Stimulated activated CD4-positive, alpha-beta T cell treated with anti-CD3 and anti-CD28 coated beads, Interleukin-2, amount 100 ng/mL, for 4 hours (primary cell): ENCODE measurements around the gene GABRD.

Experiments
- DNase-seq: peaks from one replicate; pipeline ENCODE4 v3.0.0-alpha.2; 2020; ENCODE audit warnings: low read depth

The GABRD gene

DNA sequence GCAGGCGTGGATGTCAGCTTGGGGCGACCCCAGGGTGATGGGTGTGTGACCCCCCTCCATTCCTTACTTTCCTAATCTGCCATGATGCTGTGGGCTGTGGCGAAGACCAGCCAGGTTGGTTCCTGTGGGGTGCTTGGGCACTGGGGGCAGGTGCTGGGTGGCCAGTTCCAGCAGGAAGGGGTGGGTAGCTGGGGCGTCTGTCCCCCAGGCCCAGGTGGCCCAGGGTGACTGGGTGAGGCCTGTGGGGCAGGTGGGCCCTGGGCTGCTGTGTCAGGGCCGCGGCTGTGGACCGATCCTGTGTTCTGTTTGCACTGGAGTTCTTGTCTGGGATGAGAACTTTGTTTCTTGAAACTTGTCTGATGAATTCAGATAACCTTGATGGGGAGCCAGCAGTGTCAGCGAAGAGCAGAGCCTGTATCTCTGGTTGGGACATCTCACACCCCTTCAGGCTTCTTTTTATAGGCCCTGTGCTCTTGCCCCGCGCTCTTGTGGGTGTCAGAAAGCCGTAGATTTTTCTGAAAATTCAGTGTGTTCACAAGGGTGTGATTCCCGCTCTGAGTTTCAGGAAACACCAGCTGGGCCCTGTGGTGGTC, 34.7 kb downstream of the GABRD start:
- no peak for DNase-seq

DNA sequence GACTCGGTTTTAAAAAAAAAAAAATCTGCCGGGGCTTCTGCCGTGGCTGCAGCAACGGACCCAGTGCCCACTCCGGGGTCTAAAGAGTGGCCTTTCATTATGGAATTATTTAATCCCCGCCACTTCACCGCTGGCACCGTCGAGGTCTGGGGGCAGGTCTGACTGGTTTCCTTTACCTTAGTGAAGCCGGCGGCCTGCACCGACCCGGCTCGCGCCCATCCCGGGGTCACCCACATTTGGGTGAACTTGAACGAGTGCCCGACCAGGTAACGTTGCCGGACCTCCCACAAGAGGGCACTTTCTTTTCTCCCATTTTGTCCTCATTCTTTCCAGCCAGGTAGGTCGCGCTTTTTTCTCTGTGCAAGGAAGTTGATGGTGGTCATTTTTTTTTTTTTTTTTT, 35.4 kb downstream of the GABRD start:
- DNase-seq: no peak

DNA sequence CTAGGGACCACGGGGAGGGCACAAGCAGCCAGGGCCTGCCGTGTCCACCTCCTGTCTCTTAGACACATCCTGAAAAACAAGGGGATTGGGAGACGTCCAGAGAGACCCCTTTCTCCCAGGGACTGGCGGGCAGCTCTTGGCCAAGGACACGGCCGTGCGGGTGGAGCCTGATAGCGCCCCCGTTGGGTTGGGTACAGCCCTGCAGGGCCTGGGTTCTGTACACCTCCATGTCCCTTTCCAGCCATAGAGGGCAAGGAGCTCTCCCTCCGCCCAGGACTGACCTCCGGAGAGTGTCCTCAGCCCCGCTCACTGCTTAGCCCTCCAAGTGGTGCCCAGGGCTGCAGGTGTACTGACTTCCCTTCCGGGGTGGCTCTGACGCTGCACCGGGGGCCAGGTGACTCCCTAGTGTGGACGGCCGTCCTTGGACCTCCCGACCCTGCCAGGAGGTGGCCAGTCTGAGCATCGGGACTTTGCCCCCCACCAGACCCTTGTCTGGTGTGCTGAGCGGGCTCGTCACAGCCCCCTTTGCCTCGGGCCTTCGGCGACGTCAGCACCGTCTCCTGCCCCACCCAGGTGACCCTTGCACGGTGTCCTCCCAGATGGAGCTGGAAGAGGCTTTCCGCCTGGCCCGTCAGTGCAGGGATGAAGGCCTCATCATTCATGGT, 36.9 kb downstream of the GABRD start:
- no peak for DNase-seq

DNA sequence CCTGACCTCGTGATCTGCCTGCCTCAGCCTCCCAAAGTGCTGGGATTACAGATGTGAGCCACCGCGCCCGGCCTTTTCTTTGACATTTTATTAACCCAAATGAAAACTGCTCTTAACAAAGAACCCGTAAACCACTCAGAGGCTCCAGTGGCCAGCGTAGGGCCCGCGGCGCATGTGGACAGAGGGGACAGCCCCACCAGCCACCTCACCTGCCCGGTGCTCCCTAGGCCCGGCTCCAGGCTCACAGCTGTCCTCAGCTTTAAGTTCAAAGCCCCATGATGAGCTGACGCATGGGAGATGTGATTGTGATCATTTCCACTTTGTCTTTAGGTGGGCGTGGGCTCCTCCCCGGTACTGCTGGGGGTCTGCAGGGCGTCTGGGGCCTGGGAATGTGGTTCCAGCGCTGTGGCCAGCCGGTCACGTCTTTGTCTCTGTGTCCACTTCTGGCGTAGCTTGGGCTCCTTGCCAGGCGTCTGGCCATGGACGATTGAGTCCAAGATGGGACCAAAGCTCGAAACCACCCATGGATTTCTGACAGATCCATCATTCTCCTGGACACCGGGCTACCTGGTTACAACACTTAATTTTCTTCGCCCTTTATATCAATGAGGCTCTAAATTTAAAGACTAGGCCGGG, 37.9 kb downstream of the GABRD start:
- DNase-seq: no peak

DNA sequence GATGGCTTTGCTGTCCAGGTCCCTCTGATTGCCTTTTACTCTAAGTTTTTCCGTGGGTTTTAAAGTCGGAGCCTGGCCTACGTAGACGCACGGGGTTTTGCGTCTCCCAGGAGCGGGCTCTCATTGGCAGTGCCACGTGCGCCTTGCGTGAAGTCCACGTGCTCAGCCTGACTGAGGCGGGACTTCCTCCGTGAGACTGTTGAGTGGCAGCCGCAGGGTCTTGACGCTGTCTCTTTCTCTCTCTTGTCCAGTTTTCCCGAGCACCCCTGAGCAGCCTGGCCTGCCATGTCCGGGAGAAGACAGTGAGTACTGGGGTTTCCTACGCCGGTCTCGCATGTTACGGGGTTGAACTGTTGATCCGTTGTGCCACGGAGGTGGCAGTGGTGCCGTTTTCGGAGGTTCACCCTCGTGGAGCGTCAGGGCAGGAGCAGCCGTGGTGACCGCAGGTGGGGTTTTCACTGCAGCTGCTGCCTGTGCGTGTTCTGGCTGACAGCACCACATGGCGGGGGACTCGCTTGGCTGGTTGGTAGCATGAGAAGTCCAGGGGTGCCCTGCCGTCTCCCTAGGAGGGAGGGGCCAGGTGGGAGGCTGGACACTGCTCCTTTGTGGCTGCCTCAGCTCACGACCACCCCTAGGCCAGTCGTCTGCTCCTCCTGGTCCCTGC, 40.3 kb downstream of the GABRD start:
- DNase-seq: no peak

DNA sequence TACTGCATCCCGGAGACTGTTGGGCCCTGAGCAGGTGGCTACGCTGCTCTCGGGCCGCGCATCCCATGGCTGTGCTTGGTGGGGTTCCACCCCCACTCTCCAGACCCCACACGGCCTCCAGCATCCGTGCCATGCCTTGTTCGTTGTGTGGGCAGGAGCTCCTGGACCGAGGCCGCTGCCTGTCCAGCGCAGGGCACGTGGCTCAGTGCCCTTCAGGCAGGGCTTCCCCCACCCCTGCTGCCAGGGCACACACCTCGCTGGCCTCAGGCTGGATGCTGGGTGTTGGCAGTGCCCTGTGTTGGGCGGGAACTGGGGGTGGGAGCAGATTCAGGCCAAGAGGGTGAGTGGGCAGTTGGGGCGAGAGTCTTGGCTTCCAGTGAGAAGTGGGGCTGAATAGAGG, 40.9 kb downstream of the GABRD start:
- DNase-seq: no peak

DNA sequence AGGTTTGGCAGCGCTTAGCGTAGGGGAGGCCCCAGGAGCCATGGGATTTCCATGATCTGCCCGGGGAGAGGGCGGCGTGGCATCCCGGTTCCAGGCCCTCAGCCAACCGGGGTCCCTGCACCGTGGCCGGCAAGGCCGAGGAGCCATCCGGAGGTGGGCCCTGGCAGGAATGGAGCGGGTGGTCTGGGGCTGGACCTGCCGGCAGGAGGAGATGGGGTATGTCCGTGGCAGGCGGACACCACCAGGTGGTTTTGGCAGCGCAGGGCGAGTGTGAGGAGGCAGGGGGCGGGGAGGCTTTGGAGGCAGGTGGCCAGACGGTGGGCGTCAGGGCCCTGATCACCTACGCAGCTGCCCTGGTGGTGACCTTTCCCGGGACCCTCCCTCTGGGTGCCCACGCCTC, 41.4 kb downstream of the GABRD start:
- DNase-seq: no peak

DNA sequence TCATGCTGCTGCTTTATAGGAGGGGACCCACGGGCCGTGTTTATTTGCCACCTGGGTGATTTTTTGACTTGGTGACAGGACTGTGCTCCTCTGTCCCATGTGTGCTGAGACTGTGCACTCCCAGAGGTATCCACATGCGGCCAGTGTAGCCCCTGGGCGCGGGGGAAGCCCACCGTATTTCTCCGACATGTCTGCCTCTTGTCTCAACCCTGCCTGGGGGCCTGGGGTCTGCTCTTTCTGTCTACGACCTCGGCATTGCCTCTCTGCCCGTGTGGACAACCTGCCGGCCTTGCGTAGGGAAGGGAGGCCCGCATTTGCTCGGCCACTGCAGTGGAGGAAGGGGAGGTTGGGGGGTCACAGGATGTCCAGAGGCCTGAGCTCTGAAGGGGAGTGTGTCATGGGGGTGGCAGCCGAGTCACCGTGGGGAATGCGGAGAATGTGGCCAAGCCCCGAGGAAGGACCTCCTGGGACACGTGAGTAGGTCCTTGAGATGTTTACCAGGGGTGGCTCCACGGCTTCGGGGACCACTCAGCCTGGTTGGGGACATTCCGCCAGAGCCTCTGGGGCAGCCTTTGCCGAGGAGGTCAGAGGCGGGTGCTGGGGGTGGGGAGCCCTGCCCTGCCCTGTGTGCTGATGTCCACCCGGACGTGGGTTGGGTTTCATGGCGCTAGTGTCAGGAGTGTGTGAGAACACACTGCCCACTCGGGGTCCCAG, 42.1 kb downstream of the GABRD start:
- no peak for DNase-seq

DNA sequence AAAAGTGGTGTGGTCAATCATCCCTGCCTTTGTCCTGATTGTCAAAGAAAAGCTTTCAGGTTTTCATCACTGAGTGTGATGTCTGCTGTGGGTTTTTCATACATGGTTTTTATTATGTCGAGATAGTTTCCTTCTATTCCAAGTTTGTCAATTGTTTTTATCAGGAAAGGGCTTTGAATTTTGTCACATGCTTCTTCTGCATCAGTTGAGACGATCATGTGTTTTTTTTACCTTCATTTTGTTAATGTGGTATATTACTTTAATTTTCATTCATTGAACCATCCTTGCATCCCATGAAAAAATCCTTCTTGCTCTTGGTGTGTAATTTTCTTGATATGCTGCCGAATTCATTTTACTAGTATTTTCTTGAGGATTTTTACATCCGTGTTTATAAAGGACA, 46.6 kb downstream of the GABRD start:
- DNase-seq: no peak

DNA sequence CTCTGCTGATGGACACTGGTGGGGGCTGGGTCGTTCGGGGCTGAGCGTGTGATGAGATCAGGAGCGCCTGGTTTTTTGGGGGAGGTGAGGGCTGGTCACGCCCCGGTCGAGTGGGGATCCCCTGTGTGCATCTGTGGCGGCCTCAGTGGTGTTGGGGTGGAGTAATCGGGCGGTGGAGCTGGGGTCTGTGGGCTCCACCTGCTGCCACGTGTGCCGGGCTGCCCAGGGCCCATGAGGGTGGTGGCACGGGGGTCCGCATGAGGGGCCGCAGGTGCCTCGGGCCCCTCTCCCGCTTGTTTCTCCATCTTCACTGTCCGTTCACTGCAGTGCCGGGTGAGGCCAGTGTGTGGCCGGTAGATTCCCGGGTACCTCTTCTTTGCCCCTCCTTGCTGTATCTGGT, 48.2 kb downstream of the GABRD start:
- no peak for DNase-seq

DNA sequence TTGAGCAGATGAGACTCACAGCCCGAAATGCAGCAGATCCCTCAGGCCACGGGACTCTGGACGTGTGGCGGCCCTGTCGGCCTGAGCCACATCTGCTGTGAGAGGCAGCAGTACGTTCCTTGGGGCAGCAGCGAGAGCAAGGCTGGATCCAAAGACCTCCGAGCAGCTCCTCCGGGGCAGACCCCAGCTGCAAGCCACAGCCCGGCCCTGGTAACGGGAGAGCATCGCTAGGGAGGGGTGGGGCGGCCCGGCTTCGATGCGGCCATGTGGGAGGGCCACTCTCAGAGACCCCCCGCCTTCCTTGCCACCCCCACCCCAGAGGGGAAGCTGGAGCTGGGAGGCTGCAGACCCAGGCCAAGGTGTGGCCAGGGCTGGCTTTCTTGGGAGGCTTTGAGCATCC, 48.8 kb downstream of the GABRD start:
- DNase-seq: no peak

DNA sequence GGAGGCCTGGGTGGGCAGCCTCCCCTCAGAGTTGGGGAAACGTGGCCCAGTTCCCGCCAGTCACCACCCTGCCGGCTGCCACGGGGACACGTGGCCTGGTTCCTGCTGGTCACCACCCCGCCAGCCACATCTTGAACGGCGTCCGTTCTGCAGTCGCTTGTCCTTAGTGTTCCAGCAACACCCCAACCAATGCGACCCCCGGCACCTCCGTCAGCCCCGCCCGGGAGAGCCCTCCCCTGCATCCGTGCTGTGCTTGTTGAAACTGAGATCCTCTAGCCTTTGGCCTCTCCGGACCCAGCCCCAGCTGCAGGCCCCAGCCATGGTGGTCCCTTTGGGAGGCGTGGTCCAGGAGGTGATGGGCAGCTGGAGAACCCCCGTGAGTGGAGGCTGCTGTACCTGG, 49.8 kb downstream of the GABRD start:
- DNase-seq: no peak

DNA sequence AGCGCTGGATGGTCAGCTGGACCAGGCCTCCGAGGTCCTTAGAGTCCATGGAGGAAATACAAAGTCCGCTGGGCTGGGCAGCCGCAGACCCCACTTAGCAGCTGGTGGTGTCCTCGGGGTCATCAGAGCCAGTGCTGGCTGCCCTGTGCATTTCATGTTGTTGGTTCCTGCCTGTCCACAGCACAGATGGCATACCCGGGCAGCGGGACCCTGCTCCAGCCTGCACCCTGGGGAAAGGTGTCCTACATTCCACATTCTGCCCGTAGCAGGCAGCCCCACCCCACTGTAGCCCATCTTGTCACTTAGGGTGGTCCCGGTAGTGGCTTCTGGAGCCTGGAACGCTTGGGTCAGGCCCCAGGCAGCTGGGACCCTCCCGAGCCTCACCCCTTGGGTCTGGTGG, 50.9 kb downstream of the GABRD start:
- DNase-seq: no peak

DNA sequence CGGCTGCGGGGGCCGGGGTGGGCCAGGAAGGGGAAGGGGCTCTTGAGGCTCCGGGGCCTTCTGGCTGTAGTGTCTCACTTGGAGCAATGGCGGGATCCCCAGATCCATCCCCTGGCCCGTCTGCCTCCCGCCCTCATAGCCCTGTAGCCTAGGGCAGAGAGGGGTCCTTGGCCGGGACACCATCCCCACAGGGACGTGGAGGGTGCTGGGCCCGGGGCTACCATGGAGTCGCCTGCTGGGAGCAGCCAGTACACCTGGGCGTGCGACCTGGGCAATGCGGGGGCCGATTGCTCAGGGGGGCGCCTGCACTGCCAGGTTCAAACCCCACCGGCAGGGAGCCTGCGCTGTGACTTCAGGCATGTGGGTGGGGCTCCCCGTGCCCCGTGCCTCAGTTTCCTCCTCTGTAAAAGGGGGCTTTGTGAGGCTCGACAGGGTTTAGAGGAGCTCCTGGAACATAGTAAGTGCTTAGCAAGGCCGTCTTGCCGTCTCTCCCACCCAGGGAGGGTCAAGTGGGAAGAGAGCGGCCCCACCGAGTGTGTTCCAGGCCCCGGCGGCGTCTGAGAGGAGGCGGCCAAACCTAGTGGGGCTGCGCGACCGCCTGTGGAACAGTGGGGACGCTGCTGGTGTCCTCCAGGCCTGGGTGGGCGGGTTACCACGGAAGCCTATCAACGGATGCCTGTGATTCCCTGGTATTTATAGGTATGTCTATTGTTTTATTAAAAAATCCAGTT, 51.8 kb downstream of the GABRD start:
- DNase-seq: no peak

DNA sequence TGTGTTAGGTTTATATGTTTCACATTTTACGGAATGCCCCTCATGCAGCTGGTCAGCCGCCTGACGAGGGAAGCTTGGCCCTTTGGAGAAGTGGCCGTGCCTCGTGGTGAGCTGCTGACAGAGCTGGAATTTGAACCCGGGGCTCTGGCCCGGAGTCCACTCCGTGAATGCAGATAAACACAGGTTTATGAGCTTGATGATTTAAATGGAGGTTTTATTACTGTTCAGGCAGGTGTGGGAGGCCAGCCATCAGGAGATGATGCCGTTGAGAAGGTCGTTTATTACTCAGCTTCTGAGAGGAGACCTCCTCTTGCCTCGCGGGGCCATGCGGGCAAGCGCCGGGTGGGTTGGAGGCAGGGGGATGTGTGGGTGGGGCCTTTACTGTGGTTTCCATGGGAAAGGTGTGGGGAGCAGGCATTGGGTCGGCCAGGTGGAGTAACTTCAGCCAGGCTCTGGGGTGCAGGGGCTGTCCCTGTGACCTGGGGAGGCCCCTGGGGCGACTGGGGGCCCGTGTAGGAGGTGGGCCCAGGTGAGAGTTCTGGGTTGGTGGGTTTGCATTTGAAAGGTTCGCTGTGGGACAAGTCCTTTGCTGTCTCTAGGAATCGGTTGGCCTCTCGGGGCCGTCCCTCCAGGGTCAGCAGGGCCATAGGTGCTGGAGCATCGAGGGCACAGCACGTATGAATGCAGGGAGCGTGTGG, 53.1 kb downstream of the GABRD start:
- no peak for DNase-seq

DNA sequence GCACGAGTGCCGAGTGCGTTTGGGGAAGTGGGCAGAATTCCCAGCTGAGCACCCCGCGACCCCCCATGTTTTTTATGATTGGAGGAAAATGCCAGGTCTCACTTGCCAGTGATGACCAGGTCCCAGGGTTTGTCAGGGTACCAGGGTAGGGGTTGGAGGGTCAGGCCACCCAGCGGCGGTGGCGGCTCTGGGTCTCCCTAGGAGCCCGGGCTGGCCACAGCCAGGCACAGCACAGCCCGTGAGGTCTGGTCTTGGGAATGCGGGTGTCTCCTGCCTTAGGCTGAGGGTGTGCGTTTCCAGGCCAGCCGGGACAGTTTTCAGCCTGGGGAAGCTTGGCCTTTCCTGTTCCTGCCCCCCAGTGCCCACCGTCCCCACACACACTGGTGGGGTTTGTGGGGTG, 53.7 kb downstream of the GABRD start:
- DNase-seq: no peak

DNA sequence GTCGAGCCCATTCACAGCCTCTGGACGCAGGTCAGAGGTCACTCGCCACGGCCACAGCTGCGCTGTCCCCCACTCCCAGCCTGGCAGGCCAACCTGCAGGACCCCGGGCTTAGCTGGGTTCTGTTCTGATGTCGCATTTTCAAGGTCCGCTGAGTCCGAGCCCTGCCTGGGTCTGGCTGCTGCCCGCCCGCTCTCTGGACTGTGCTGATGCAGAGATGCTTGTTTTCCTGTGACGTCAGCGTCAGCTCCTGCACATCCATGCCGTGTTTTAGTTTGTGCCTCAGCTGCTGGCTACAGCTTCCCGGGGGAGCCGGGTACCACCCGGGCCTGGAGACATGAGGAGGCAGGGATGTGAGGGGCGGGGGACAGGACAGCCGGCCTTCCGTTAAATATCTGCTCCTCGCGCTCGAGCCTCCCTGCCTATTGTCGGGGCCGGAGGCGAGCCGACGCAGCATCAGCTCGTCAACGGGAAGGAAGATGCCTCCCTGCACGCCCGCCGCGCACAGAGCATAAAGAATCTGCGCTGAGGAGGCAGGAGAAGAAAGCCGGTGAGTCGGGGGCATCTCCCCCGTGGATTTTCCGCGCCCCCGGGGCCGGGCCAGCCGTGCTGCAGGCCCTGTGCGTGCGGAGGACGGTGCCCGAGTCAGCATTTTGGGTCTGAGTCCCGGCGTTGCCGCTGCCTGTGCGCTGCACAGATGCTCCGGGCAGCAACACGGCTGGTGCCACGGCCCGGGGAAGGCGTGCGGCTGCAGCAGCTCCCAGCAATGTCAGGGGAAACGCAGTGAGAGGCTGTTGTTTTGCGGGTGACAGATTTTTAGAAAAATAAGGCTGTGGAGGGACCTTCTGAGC, 54.5 kb downstream of the GABRD start:
- DNase-seq: no peak

DNA sequence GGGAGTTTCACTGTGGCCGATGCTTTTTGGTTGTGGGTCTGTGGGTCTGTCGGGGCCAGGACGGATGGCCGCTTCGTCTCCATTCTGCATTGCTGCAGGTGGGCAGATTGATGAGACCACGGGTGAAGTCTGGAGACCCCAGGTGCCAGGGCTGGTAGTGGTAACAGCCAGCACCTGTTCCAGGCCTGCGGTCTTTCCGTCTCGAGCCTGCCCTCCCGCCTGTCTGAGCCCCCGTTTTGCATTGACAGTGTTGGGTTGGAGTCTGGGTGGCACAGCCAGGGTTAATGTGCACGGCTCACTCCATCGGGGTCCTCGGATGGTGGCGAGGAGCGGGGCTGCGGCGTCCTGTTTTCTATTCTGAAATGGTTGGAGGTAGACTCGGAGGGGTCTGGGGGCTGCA, 55.3 kb downstream of the GABRD start:
- no peak for DNase-seq

DNA sequence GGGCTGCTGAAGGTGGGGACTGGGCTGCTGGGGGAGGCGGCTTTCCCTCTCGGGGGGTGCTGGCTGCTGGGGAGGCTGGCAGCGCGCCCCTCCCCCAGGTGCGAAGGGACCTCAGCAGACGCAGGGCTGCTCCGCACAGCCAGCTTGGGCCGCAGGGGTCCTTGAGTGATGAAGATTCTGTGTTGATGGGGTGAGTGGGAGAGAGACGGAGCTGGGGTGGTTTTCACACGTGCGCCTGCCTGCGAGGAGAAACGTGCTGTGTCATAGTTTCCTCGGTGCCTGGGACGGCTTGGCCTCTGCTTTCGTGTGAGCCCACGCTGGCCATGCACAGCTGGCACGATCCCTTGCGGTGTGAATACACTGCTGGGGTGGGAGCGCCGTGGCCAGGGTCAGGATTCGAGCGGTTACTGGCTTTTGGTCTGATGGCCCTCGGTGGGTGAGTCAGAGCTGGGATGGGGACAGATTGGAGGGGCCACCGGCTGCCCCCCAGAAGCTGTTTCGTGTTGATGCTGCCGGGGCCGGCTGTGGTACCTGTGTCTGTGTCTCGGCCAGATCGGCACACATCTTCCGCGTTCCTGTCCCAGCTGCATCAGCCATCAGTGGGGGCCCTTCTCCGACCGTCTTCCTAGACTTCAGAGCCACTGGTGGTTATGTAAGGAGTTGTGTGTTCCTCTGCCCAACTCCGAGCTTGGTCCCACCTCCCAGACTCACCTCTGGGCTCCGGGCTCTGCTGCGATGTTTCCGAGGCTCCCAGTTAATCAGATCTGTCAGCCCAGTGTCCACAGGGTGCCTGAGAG, 56.0 kb downstream of the GABRD start:
- DNase-seq: no peak

DNA sequence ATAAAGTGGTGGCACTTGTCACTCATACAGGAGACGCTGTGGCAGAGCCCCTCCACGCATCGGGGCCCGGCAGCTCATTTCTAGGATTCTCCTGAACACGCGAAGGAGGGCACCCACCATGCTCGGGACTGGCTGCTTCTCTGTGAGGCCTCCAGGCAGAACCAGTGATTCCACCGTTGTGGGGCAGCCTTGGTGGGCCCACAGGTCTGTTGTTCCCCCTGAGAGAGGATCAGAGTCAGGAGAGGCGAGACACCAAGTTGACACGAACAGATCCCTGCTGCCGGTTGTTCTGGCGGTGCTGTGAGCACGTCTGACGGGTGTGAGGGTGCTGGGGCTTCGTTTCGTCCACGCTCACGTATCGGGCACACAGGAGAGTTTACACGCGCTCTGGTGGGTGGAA, 57.7 kb downstream of the GABRD start:
- DNase-seq: no peak
